D341Med (cell line): Measurements from ENCODE around the gene MOB3B.

Experiments used
- DNase-seq: peaks from one replicate; pipeline ENCODE4 v3.0.0; 2012; ENCODE audit warnings: low spot score

The MOB3B gene

GRCh38 chr9:27391040-27391895 lies 138.3 kb downstream of the MOB3B start:
- DNase-seq: no peak

- no peak for DNase-seq
Observed at GRCh38 chr9:27388150-27388549, 141.5 kb downstream of the MOB3B start.

GRCh38 chr9:27387722-27388121 lies 141.9 kb downstream of the MOB3B start:
- DNase-seq: no peak

GRCh38 chr9:27386571-27387091 lies 143.0 kb downstream of the MOB3B start:
- DNase-seq: no peak

GRCh38 chr9:27385606-27386322 lies 143.8 kb downstream of the MOB3B start:
- no peak for DNase-seq

- no peak for DNase-seq
Observed at GRCh38 chr9:27384262-27385014, 145.2 kb downstream of the MOB3B start.

GRCh38 chr9:27383524-27383923 lies 146.1 kb downstream of the MOB3B start:
- no peak for DNase-seq

- DNase-seq: no peak
Observed at GRCh38 chr9:27382975-27383374, 146.6 kb downstream of the MOB3B start.

GRCh38 chr9:27382308-27382707 lies 147.3 kb downstream of the MOB3B start:
- no peak for DNase-seq

GRCh38 chr9:27379311-27380251 lies 150.0 kb downstream of the MOB3B start:
- no peak for DNase-seq

GRCh38 chr9:27377811-27378456 lies 151.7 kb downstream of the MOB3B start:
- DNase-seq: no peak

GRCh38 chr9:27377147-27377807 lies 152.3 kb downstream of the MOB3B start:
- no peak for DNase-seq

GRCh38 chr9:27373851-27374250 lies 155.8 kb downstream of the MOB3B start:
- no peak for DNase-seq

- DNase-seq: no peak
Observed at GRCh38 chr9:27372615-27373014, 157.0 kb downstream of the MOB3B start.

GRCh38 chr9:27371382-27371781 lies 158.2 kb downstream of the MOB3B start:
- no peak for DNase-seq

- DNase-seq: no peak
Observed at GRCh38 chr9:27369591-27369990, 160.0 kb downstream of the MOB3B start.

GRCh38 chr9:27368316-27368985 lies 161.2 kb downstream of the MOB3B start:
- no peak for DNase-seq

GRCh38 chr9:27367921-27368315 lies 161.7 kb downstream of the MOB3B start:
- DNase-seq: no peak

- DNase-seq: no peak
Observed at GRCh38 chr9:27367175-27367798, 162.3 kb downstream of the MOB3B start.
